Neural progenitor cell (in vitro differentiated cells): ENCODE data around the gene EDEM3. TPM values are rescaled to one million over a fixed set of nuclear protein-coding genes. Genes with fewer than 3 reads are reported as not detected.

Experiments
- DNase-seq: peaks from one replicate; pipeline ENCODE4 v3.0.0-alpha.2; 2016; ENCODE audit warnings: low spot score
- H2AFZ ChIP-seq: fragments of 200-600 bp; sonication (generic); replicated peaks from 2 replicates; pipeline ENCODE4 v1.6.1; 2016; ENCODE audit warnings: antibody characterized with exemption
- H3F3A ChIP-seq: fragments of 200-600 bp; sonication (generic); 2 replicates; pipeline ENCODE4 v1.6.1; 2016; ENCODE audit warnings: antibody characterized with exemption, low read depth
- H3K27ac ChIP-seq: fragments of 200-600 bp; sonication (generic); 2 replicates; pipeline ENCODE4 v1.5.1; 2016; ENCODE audit warnings: mild to moderate bottlenecking
- H3K27me3 ChIP-seq: fragments of 200-600 bp; sonication (generic); 2 replicates; pipeline ENCODE4 v1.6.1; 2016; ENCODE audit warnings: mild to moderate bottlenecking, moderate library complexity
- H3K36me3 ChIP-seq: fragments of 200-600 bp; sonication (generic); 2 replicates; pipeline ENCODE4 v1.5.1; 2016
- H3K4me1 ChIP-seq: fragments of 200-600 bp; sonication (generic); 2 replicates; pipeline ENCODE4 v1.6.1; 2016; ENCODE audit warnings: mixed run types
- H3K4me2 ChIP-seq: fragments of 200-600 bp; sonication (generic); 2 replicates; pipeline ENCODE4 v1.6.1; 2016
- H3K4me3 ChIP-seq: fragments of 200-600 bp; sonication (generic); 2 replicates; pipeline ENCODE4 v1.5.1; 2016
- H3K79me2 ChIP-seq: fragments of 200-600 bp; sonication (generic); 2 replicates; pipeline ENCODE4 v1.6.1; 2016; ENCODE audit warnings: low read depth
- H3K9ac ChIP-seq: fragments of 200-600 bp; sonication (generic); 2 replicates; pipeline ENCODE4 v1.6.1; 2016
- H3K9me3 ChIP-seq: fragments of 200-600 bp; sonication (generic); 2 replicates; pipeline ENCODE4 v1.5.1; 2016; ENCODE audit warnings: low read depth
- H4K20me1 ChIP-seq: fragments of 200-600 bp; sonication (generic); 2 replicates; pipeline ENCODE4 v1.6.1; 2016; ENCODE audit warnings: low read depth
- H3K27ac Mint-ChIP-seq: 3 replicates; pipeline ENCODE4 v1.8.0; 2021; ENCODE audit warnings: mixed read lengths
- H3K27me3 Mint-ChIP-seq: 2 replicates; pipeline ENCODE4 v1.8.0; 2022; ENCODE audit warnings: low read depth, mild to moderate bottlenecking, inconsistent platforms, moderate library complexity, mixed read lengths; ENCODE audit not compliant: insufficient read depth
- H3K36me3 Mint-ChIP-seq: 3 replicates; pipeline ENCODE4 v1.8.0; 2021; ENCODE audit warnings: mixed read lengths
- H3K4me1 Mint-ChIP-seq: 3 replicates; pipeline ENCODE4 v1.8.0; 2021; ENCODE audit warnings: mixed read lengths
- H3K4me3 Mint-ChIP-seq: 3 replicates; pipeline ENCODE4 v1.8.0; 2021; ENCODE audit warnings: mild to moderate bottlenecking, moderate library complexity, mixed read lengths
- H3K9me3 Mint-ChIP-seq: 3 replicates; pipeline ENCODE4 v1.8.0; 2020; ENCODE audit warnings: mixed read lengths
- EZH2 ChIP-seq: fragments of 200-600 bp; sonication (generic); IDR thresholded peaks from 2 replicates; pipeline ENCODE4 v1.6.1; 2017; ENCODE audit warnings: antibody characterized with exemption, mild to moderate bottlenecking, moderate library complexity
- EZH2phosphoT487 ChIP-seq: fragments of 200-600 bp; sonication (generic); IDR thresholded peaks from 2 replicates; pipeline ENCODE4 v1.6.1; 2017; ENCODE audit warnings: antibody characterized with exemption
- total RNA-seq: library from RNA; depleted of rRNA; stranded (reverse); fragments of >200 nt; gene quantifications from 2 replicates; pipeline ENCODE4 v1.2.3, GENCODE V29; 2015; ENCODE audit warnings: low replicate concordance
- TF ChIP-seq, protein P1 (sequence below): fragments of 200-600 bp; sonication (generic); IDR thresholded peaks from 2 replicates; pipeline ENCODE4 v1.5.1; 2017; ENCODE audit warnings: antibody characterized with exemption, mild to moderate bottlenecking

The EDEM3 gene
- total RNA-seq, 1 donor from 2014 or later, result 32.9 TPM

DNA sequence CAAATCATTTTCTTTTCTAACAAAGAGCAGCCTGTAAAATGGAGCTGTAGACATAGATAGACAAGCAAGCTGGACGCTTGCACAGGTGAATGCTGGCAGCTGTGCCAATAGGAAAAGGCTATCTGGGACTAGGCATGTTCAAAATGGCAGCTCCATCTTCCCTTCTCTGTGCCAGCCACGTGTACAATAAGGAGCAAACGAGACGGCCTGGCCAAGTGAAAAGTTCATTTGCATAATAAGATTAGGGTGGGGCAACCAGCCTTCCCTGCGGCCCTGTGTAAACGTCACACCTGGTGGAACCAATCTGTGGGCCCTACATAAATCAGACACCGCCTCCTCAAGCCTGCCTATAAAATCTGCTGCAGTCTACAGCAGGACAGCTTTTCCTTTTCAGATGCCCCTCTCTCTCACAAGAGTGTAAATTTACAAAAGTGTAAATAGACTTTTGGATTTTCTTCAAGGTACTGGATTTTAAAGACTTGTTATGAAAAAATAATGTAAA lies 16.6 kb upstream of the EDEM3 start:
- H3K36me3 Mint-ChIP-seq, result no peaks in the 10 kb centered on the region
- H3K27me3 Mint-ChIP-seq, result peaks cover 3% of the 10 kb centered on the region
- H3K9me3 ChIP-seq, result no peaks in the 10 kb centered on the region
- H3K27me3 ChIP-seq, result no peaks in the 10 kb centered on the region
- no peaks in the 10 kb centered on the region for H3K9me3 Mint-ChIP-seq
- H3K4me2 ChIP-seq, result no peak overlapping the region
- no peak overlapping the region for H3K4me3 Mint-ChIP-seq
- H3K79me2 ChIP-seq, result no peaks in the 10 kb centered on the region
- no peak overlapping the region for H3K4me3 ChIP-seq
- peaks cover 8% of the 10 kb centered on the region for H3K4me1 ChIP-seq
- no peaks in the 10 kb centered on the region for H4K20me1 ChIP-seq
- no peaks in the 10 kb centered on the region for H3K36me3 ChIP-seq
- peak overlapping the region; percentile 44 for H2AFZ ChIP-seq
- H3K27ac ChIP-seq, result no peak overlapping the region
- no peak overlapping the region for H3K9ac ChIP-seq
- TF ChIP-seq EZH2 (no peak), EZH2phosphoT487 (no peak)
- TF ChIP-seq, protein P1, sequence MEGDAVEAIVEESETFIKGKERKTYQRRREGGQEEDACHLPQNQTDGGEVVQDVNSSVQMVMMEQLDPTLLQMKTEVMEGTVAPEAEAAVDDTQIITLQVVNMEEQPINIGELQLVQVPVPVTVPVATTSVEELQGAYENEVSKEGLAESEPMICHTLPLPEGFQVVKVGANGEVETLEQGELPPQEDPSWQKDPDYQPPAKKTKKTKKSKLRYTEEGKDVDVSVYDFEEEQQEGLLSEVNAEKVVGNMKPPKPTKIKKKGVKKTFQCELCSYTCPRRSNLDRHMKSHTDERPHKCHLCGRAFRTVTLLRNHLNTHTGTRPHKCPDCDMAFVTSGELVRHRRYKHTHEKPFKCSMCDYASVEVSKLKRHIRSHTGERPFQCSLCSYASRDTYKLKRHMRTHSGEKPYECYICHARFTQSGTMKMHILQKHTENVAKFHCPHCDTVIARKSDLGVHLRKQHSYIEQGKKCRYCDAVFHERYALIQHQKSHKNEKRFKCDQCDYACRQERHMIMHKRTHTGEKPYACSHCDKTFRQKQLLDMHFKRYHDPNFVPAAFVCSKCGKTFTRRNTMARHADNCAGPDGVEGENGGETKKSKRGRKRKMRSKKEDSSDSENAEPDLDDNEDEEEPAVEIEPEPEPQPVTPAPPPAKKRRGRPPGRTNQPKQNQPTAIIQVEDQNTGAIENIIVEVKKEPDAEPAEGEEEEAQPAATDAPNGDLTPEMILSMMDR, result no peak
- no peak overlapping the region for H3K27ac Mint-ChIP-seq
- DNase-seq, result peak; percentile 23
- no peaks in the 10 kb centered on the region for H3F3A ChIP-seq
- no peaks in the 10 kb centered on the region for H3K4me1 Mint-ChIP-seq

DNA sequence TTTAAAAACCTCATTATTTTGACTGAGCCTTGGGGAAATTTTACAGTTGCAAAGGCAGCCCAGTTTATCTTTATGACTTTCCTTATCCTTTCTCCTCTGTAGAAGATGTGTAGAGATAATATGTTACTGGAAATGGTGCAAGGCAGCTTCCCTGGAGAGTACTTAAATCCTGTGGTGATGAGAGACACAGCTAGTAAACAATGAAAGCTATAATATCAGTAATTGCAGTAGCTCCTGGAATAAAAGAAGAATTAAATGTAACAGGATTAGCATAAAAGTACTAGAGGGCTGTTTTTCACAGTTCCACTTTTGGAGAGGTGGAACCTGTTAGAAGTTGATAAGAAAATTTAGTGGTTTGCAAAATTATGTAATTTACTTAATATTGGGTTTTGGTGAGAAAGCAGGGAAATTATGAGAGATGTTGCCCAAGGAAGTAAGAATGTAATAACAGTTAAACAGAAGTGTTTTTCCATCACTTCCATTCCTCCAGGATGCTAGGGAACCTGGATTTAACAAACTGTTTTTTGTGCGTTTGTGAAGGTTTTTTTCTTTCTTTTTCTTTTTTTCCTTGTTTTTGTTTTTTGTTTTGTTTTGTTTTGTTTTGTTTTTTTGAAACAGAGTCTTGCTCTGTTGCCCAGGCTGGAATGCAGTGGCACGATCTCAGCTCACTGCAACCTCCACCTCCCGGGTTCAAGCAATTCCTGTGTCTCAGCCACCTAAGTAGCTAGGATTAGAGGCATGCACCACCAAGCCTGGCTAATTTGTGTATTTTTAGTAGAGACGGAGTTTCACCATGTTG lies 15.7 kb upstream of the EDEM3 start:
- H3K36me3 ChIP-seq, result no peaks in the 10 kb centered on the region
- peak overlapping the region; percentile 44 for H2AFZ ChIP-seq
- Mint-ChIP-seq H3K36me3 (no peaks in the 10 kb centered on the region), H3K9me3 (no peaks in the 10 kb centered on the region), H3K27me3 (peaks cover 3% of the 10 kb centered on the region), H3K4me1 (no peaks in the 10 kb centered on the region), H3K4me3 (no peak overlapping the region), H3K27ac (no peak overlapping the region)
- H4K20me1 ChIP-seq, result no peaks in the 10 kb centered on the region
- no peak for DNase-seq
- no peak overlapping the region for H3K4me3 ChIP-seq
- no peaks in the 10 kb centered on the region for H3K27me3 ChIP-seq
- no peaks in the 10 kb centered on the region for H3K9me3 ChIP-seq
- peaks cover 8% of the 10 kb centered on the region for H3K4me1 ChIP-seq
- H3K27ac ChIP-seq, result no peak overlapping the region
- no peak for TF ChIP-seq EZH2
- TF ChIP-seq EZH2phosphoT487, result no peak
- TF ChIP-seq, protein P1, result no peak
- H3K9ac ChIP-seq, result no peak overlapping the region
- H3K4me2 ChIP-seq, result no peak overlapping the region
- no peaks in the 10 kb centered on the region for H3F3A ChIP-seq
- no peaks in the 10 kb centered on the region for H3K79me2 ChIP-seq

DNA sequence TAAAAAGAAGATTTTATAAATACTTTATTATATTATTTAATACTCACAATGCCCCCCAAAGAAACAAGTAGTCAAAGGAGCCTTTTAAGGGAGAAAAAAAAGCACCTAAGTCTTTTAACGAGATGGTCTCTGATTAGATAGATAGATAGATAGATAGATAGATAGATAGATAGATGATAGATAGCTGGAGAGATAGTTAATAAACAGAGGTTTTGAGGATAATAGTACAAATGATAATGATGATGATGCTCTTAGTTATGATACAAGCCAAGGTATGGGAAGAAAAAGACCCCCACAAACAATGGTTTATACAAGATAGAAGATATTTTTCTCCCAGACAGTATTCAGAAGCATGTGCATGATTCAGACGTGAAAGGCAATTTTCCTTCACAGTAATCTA lies 14.6 kb upstream of the EDEM3 start:
- H3K4me1 Mint-ChIP-seq, result no peaks in the 10 kb centered on the region
- H3K79me2 ChIP-seq, result no peaks in the 10 kb centered on the region
- H2AFZ ChIP-seq, result peak overlapping the region; percentile 22
- no peak overlapping the region for H3K27ac Mint-ChIP-seq
- no peaks in the 10 kb centered on the region for H3K9me3 Mint-ChIP-seq
- H3K27me3 ChIP-seq, result no peaks in the 10 kb centered on the region
- H3K36me3 ChIP-seq, result no peaks in the 10 kb centered on the region
- H3K4me1 ChIP-seq, result peaks cover 8% of the 10 kb centered on the region
- no peak overlapping the region for H3K27ac ChIP-seq
- H3F3A ChIP-seq, result no peaks in the 10 kb centered on the region
- H3K27me3 Mint-ChIP-seq, result peaks cover 3% of the 10 kb centered on the region
- DNase-seq, result no peak
- no peaks in the 10 kb centered on the region for H3K9me3 ChIP-seq
- H3K9ac ChIP-seq, result no peak overlapping the region
- H3K36me3 Mint-ChIP-seq, result no peaks in the 10 kb centered on the region
- no peak overlapping the region for H3K4me3 Mint-ChIP-seq
- no peak for TF ChIP-seq EZH2
- H4K20me1 ChIP-seq, result no peaks in the 10 kb centered on the region
- no peak overlapping the region for H3K4me2 ChIP-seq
- no peak overlapping the region for H3K4me3 ChIP-seq

DNA sequence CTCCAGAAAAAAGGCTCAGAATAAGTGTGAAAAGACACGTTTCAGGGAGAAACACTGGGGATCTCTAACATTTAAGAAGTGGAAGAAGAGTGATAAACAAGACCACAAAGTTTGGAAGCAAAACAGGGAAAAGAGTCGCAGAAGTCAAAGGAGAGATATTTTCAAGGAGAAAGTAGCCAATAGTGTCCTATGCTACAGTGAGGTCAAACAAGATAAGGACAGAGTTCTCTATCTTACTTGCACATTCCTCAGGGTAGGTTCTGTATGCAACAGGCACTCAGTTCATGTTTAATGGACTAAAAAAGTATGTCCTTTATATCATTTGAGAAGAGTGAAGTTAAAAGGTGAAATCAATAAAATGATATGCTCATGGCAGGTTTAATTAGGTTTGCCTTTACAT lies 13.8 kb upstream of the EDEM3 start:
- Histone ChIP-seq H2AFZ (no peak overlapping the region), H3K27me3 (no peaks in the 10 kb centered on the region), H3F3A (no peaks in the 10 kb centered on the region), H3K27ac (no peak overlapping the region), H3K9me3 (no peaks in the 10 kb centered on the region), H4K20me1 (no peaks in the 10 kb centered on the region), H3K36me3 (no peaks in the 10 kb centered on the region), H3K9ac (no peak overlapping the region), H3K4me3 (no peak overlapping the region), H3K4me1 (peaks cover 8% of the 10 kb centered on the region), H3K79me2 (no peaks in the 10 kb centered on the region), H3K4me2 (no peak overlapping the region)
- TF ChIP-seq, protein P1, result no peak
- TF ChIP-seq EZH2, result no peak
- no peaks in the 10 kb centered on the region for H3K4me1 Mint-ChIP-seq
- H3K27me3 Mint-ChIP-seq, result peaks cover 3% of the 10 kb centered on the region
- H3K36me3 Mint-ChIP-seq, result no peaks in the 10 kb centered on the region
- DNase-seq, result no peak
- no peaks in the 10 kb centered on the region for H3K9me3 Mint-ChIP-seq
- H3K27ac Mint-ChIP-seq, result no peak overlapping the region
- no peak overlapping the region for H3K4me3 Mint-ChIP-seq
